NCI-H446 (cell line): ENCODE results near the gene NSL1.

Experiments used
- DNase-seq, 2 experiments: peaks; one replicate each; lab custom pipeline; 2025; lab: John Stamatoyannopoulos, UW

Gene NSL1

GRCh38 chr1:212685429-212685828 lies 106.1 kb downstream of the NSL1 start:
- no peak for DNase-seq

- no peak for DNase-seq
Observed at GRCh38 chr1:212684521-212685090, 107.0 kb downstream of the NSL1 start.

GRCh38 chr1:212684076-212684475 lies 107.5 kb downstream of the NSL1 start:
- DNase-seq: no peak

GRCh38 chr1:212683357-212683722 lies 108.2 kb downstream of the NSL1 start:
- no peak for DNase-seq

DNA sequence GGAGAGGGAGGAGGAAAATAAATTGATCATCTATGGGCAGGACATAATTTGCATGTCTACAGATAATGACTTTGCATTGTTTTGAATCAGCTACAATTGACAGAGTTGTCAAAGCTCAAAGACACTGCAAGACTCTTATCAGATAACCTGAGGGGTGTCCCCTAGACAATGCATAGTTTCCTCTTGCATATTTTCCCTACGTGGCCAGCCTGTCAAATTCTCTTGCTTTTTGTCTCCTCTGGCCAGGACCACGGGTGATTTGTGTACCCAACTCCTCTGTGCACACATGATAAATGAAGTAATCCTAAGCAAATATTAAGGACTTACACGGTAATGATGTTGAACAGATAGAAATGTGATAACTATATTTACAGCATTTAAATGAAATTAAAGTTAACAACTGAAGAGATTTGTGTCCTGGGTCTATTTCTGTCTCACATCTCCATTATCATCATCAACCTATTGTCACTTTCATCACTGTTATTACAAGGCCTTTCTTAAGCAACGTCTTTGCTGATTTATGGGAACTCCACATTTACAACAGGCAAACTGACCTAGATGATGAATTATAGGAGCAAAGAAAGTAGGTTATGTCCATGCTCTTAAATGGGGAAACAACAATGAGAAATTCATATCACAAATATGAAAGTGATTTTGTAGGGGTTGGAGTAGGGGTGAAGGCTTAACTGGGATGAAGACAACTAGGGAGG lies 110.7 kb downstream of the NSL1 start:
- no peak for DNase-seq

GRCh38 chr1:212678456-212679410 lies 112.8 kb downstream of the NSL1 start:
- DNase-seq: no peak

GRCh38 chr1:212677573-212677972 lies 114.0 kb downstream of the NSL1 start:
- no peak for DNase-seq

DNA sequence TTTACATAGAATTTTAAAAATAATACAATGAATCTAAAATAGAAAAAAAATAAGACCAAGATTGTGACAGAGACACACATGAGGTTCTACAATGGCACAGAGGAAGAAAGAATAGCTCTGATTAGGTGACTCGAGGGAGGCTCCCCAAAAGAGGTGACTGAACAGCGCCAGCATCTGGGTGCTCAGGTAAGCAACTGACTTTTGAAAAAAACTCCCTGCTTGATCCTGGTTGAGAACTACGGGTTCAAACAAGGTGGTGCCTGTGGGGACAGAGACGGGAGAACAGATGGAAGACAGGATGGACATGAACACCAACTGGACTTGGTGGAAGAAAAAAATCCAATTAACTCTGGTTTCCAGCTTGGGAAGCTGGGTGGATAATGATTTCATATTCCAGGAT lies 114.4 kb downstream of the NSL1 start:
- DNase-seq: no peak
